Type B pancreatic cell (in vitro differentiated cells): ENCODE measurements around the gene MYO5B. TPM values are rescaled to one million over a fixed set of nuclear protein-coding genes. Genes with fewer than 3 reads are reported as not detected.

Experiments used
- DNase-seq: peaks from one replicate; pipeline ENCODE4 v3.0.0; 2021; ENCODE audit warnings: mixed read lengths; ENCODE audit not compliant: unreplicated experiment; ENCODE audit errors: extremely low spot score
- H3K27ac Mint-ChIP-seq: 2 replicates; pipeline ENCODE4 v1.8.0; 2021; ENCODE audit warnings: mild to moderate bottlenecking, mixed read lengths
- H3K27me3 Mint-ChIP-seq: 2 replicates; pipeline ENCODE4 v1.8.0; 2021; ENCODE audit warnings: mixed read lengths
- H3K36me3 Mint-ChIP-seq: 2 replicates; pipeline ENCODE4 v1.8.0; 2021; ENCODE audit warnings: mixed read lengths
- H3K4me1 Mint-ChIP-seq: one replicate; pipeline ENCODE4 v1.8.0; 2021; ENCODE audit warnings: mixed read lengths; ENCODE audit not compliant: unreplicated experiment
- H3K4me3 Mint-ChIP-seq: 2 replicates; pipeline ENCODE4 v1.8.0; 2021; ENCODE audit warnings: mild to moderate bottlenecking, mixed read lengths
- H3K9me3 Mint-ChIP-seq: 2 replicates; pipeline ENCODE4 v1.8.0; 2021; ENCODE audit warnings: mixed read lengths
- CTCF ChIP-seq: fragments of 200-600 bp; sonication (generic); conservative IDR thresholded peaks from 2 replicates; pipeline ENCODE4 v1.5.0; 2021; ENCODE audit warnings: antibody characterized with exemption, mild to moderate bottlenecking
- total RNA-seq: library from RNA; stranded (reverse); gene quantifications from 2 replicates; pipeline ENCODE4 v1.2.1, GENCODE V29; 2021; ENCODE audit warnings: low replicate concordance

MYO5B gene
- total RNA-seq, 1 donor from 2014 or later, result 51.7 TPM

- peaks cover 19% of the 10 kb centered on the region for H3K36me3 Mint-ChIP-seq
- H3K27ac Mint-ChIP-seq, result peak overlapping the region; percentile 63
- H3K4me1 Mint-ChIP-seq, result peaks cover 26% of the 10 kb centered on the region
- no peak for TF ChIP-seq CTCF
- H3K9me3 Mint-ChIP-seq, result peaks cover 5% of the 10 kb centered on the region
- H3K27me3 Mint-ChIP-seq, result no peaks in the 10 kb centered on the region
- peak overlapping the region; percentile 58 for H3K4me3 Mint-ChIP-seq
- DNase-seq, result no peak
Observed at GRCh38 chr18:49815927-49816326, 379.0 kb downstream of the MYO5B start.

- no peak for TF ChIP-seq CTCF
- no peaks in the 10 kb centered on the region for H3K27me3 Mint-ChIP-seq
- peak; percentile 76 for DNase-seq
Observed at GRCh38 chr18:49814147-49814499, 380.8 kb downstream of the MYO5B start.

DNA sequence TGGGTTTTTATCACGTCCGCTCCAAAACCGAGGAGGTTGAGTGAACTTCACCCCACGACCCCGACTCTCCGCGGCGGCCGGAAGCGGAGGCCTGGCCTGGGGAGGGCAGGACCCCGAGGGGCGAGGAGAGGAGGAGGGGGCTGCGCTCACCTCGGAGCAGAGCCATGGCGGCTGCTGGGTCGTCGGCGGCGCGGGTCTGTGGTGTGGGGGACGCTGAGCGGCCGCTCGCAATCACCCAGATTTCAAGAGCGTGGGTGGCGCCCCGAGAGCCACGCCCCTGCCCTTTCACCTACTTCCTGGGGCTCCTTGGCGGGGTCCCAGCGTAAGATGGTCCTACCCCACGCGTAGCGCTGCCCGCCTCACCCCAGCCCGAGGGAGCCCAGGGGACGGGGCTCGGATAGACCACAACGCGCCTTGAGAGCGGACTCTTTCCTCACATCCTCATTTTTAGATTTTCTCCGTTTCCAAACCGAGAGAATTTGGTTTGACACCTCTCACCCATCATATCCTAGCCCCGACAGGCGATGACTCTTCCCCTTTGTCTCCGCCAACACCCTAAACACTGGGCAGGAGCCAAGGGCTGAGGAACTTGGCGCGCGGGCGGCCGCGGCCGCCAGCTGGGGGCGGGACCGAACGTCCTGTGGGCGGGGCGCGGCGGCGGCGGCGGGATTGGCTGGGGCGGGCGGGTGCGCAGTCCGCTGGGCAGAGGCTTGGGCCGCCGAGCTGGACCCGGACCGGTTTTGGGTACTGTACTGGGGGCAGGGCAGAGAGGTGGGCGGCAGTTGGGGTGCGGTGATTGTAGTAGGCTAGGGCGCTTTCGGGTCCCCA is 381.4 kb downstream of the MYO5B start, which contains the start of gene ACAA2:
ACAA2 (minus strand) TSS at position 215 of the 828 bp plus-strand sequence; CDS start at position 166, 49 bp downstream.
- no peak for TF ChIP-seq CTCF
- H3K4me3 Mint-ChIP-seq, result peak within 1 kb of the TSS; percentile 92
- H3K36me3 Mint-ChIP-seq, result peaks cover 31% of the 10 kb centered on the region
- peaks cover 26% of the 10 kb centered on the region for H3K4me1 Mint-ChIP-seq
- no peaks in the 10 kb centered on the region for H3K27me3 Mint-ChIP-seq
- peaks cover 15% of the 10 kb centered on the region for H3K9me3 Mint-ChIP-seq
- DNase-seq, result peak; percentile 89
- H3K27ac Mint-ChIP-seq, result peak within 1 kb of the TSS; percentile 92

More at GRCh38 chr18:49814147-49814499, 380.8 kb downstream of the MYO5B start:
- H3K9me3 Mint-ChIP-seq, result peaks cover 13% of the 10 kb centered on the region
- H3K36me3 Mint-ChIP-seq, result peaks cover 28% of the 10 kb centered on the region
- peak overlapping the region; percentile 92 for H3K27ac Mint-ChIP-seq
- peak overlapping the region; percentile 92 for H3K4me3 Mint-ChIP-seq
- H3K4me1 Mint-ChIP-seq, result peaks cover 26% of the 10 kb centered on the region

GRCh38 chr18:49813069-49813318 is 382.0 kb downstream of the MYO5B start:
- peaks cover 29% of the 10 kb centered on the region for H3K36me3 Mint-ChIP-seq
- DNase-seq, result no peak
- H3K27me3 Mint-ChIP-seq, result no peaks in the 10 kb centered on the region
- peak overlapping the region; percentile 92 for H3K4me3 Mint-ChIP-seq
- peak overlapping the region; percentile 92 for H3K27ac Mint-ChIP-seq
- TF ChIP-seq CTCF, result no peak
- H3K9me3 Mint-ChIP-seq, result peaks cover 13% of the 10 kb centered on the region
- H3K4me1 Mint-ChIP-seq, result peaks cover 21% of the 10 kb centered on the region

DNA sequence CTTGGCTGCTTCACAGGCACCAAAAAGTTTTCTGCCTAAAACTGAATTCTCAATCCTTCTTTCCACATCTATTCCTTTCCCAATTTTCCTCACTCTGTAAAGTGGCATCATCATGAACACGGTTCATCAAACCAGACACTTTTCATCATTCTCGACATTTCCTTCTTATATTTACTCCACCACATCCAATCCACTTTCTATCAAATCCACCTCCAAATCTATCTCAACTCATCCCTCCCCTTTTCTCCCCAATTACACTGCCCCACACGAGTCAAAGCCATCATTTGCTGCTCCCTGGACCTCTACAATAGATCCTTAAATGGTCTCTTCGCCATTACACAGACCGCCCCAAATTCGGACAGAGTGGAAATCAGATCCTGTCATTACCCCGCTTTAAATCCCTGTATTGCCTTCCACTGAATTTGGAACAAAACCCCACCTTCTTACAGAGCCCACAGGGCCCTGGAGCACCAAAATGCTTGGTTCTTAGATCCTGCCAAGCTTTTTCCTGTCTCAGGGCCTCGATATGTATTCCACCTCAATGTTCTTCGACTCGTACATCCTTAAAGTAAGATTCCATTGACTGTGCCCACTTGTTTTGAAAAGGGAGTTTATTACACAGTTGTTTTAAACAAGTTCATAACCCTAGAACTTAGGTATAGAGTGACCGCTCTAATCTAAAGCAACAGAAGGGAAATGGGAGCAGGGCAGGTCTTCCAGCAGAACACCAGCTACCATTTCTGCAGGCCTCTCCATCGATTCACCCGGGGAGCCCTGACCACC is 382.5 kb downstream of the MYO5B start:
- Mint-ChIP-seq H3K4me3 (peak overlapping the region; percentile 92), H3K4me1 (peaks cover 16% of the 10 kb centered on the region), H3K36me3 (peaks cover 27% of the 10 kb centered on the region), H3K9me3 (peaks cover 13% of the 10 kb centered on the region), H3K27ac (peak overlapping the region; percentile 92), H3K27me3 (no peaks in the 10 kb centered on the region)
- no peak for TF ChIP-seq CTCF
- no peak for DNase-seq
